HG03196 (cell line): ENCODE results near the gene PTH1R.

Experiments
- ATAC-seq: cut with Tn5 transposase; IDR thresholded peaks from one replicate; pipeline ENCODE4 v1.9.1; 2021; ENCODE audit not compliant: unreplicated experiment

PTH1R gene

GRCh38 chr3:46849686-46850467 lies 27.6 kb upstream of the PTH1R start:
- no peak for ATAC-seq

- no peak for ATAC-seq
Observed at GRCh38 chr3:46850468-46850779, 27.1 kb upstream of the PTH1R start.

- no peak for ATAC-seq
Observed at GRCh38 chr3:46851364-46852333, 25.9 kb upstream of the PTH1R start.

GRCh38 chr3:46852334-46852720 lies 25.2 kb upstream of the PTH1R start:
- no peak for ATAC-seq

- no peak for ATAC-seq
Observed at GRCh38 chr3:46852839-46853355, 24.6 kb upstream of the PTH1R start.

GRCh38 chr3:46853441-46854415 lies 23.8 kb upstream of the PTH1R start:
- ATAC-seq: no peak

GRCh38 chr3:46854555-46854991 lies 22.9 kb upstream of the PTH1R start:
- no peak for ATAC-seq

GRCh38 chr3:46856576-46857471 lies 20.7 kb upstream of the PTH1R start:
- ATAC-seq: no peak

- ATAC-seq: no peak
Observed at GRCh38 chr3:46857485-46858341, 19.8 kb upstream of the PTH1R start.

- no peak for ATAC-seq
Observed at GRCh38 chr3:46858456-46858855, 19.1 kb upstream of the PTH1R start.

GRCh38 chr3:46859001-46859710 lies 18.4 kb upstream of the PTH1R start:
- no peak for ATAC-seq

GRCh38 chr3:46860017-46860809 lies 17.3 kb upstream of the PTH1R start:
- ATAC-seq: no peak

- no peak for ATAC-seq
Observed at GRCh38 chr3:46860810-46861604, 16.5 kb upstream of the PTH1R start.

GRCh38 chr3:46861605-46862368 lies 15.7 kb upstream of the PTH1R start:
- no peak for ATAC-seq

- ATAC-seq: no peak
Observed at GRCh38 chr3:46862369-46863025, 15.0 kb upstream of the PTH1R start.
